Middle frontal gyrus (tissue), 1 donor: ENCODE data around the gene TBC1D9.
"Not testable (repeated sequence)": the region's sequence is repeated elsewhere in the genome, so short reads cannot be mapped to it uniquely, and the experiment has no call there.

Source experiments
- DNase-seq: peaks from one replicate; pipeline ENCODE4 v3.0.0-alpha.2; 2015; ENCODE audit warnings: low spot score; ENCODE audit errors: extremely low spot score

Gene TBC1D9

GRCh38 chr4:140754918-140755773, 1.0 kb downstream of the TBC1D9 start:
- DNase-seq: no peak

GRCh38 chr4:140753329-140753728, 2.9 kb downstream of the TBC1D9 start:
- no peak for DNase-seq

- DNase-seq: no peak
Observed at GRCh38 chr4:140752291-140753068, 3.7 kb downstream of the TBC1D9 start.

- no peak for DNase-seq
Observed at GRCh38 chr4:140750470-140750869, 5.7 kb downstream of the TBC1D9 start.

GRCh38 chr4:140748171-140748570, 8.0 kb downstream of the TBC1D9 start:
- DNase-seq: no peak

- DNase-seq: not testable (repeated sequence)
Observed at GRCh38 chr4:140746546-140746945, 9.6 kb downstream of the TBC1D9 start.

- DNase-seq: no peak
Observed at GRCh38 chr4:140744421-140744820, 11.8 kb downstream of the TBC1D9 start.

GRCh38 chr4:140743194-140743931, 12.8 kb downstream of the TBC1D9 start:
- DNase-seq: no peak

- no peak for DNase-seq
Observed at GRCh38 chr4:140742838-140743193, 13.4 kb downstream of the TBC1D9 start.

- DNase-seq: no peak
Observed at GRCh38 chr4:140740906-140741670, 15.1 kb downstream of the TBC1D9 start.

GRCh38 chr4:140740422-140740821, 15.8 kb downstream of the TBC1D9 start:
- DNase-seq: no peak

- no peak for DNase-seq
Observed at GRCh38 chr4:140739971-140740370, 16.2 kb downstream of the TBC1D9 start.

GRCh38 chr4:140738139-140738538, 18.0 kb downstream of the TBC1D9 start:
- no peak for DNase-seq

- DNase-seq: no peak
Observed at GRCh38 chr4:140736669-140737343, 19.4 kb downstream of the TBC1D9 start.

- no peak for DNase-seq
Observed at GRCh38 chr4:140735779-140736391, 20.3 kb downstream of the TBC1D9 start.

GRCh38 chr4:140735317-140735716, 20.9 kb downstream of the TBC1D9 start:
- DNase-seq: no peak

- DNase-seq: no peak
Observed at GRCh38 chr4:140732780-140733179, 23.4 kb downstream of the TBC1D9 start.

- DNase-seq: no peak
Observed at GRCh38 chr4:140729344-140730049, 26.7 kb downstream of the TBC1D9 start.

- no peak for DNase-seq
Observed at GRCh38 chr4:140726776-140727500, 29.2 kb downstream of the TBC1D9 start.
